Stimulated activated CD8-positive, alpha-beta memory T cell treated with anti-CD3 and anti-CD28 coated beads, Interleukin-4, amount 100 ng/mL, for 4 hours (primary cell): ENCODE measurements around the gene ASF1A.

Source experiments
- DNase-seq, 2 donors: peaks; one replicate each; pipeline ENCODE4 v3.0.0-alpha.2; 2020; ENCODE audit warnings: low read depth in 2 of 2, low spot score in 1 of 2

Gene ASF1A

GRCh38 chr6:118881440-118882313 lies 12.3 kb upstream of the ASF1A start:
- no peak for DNase-seq

DNA sequence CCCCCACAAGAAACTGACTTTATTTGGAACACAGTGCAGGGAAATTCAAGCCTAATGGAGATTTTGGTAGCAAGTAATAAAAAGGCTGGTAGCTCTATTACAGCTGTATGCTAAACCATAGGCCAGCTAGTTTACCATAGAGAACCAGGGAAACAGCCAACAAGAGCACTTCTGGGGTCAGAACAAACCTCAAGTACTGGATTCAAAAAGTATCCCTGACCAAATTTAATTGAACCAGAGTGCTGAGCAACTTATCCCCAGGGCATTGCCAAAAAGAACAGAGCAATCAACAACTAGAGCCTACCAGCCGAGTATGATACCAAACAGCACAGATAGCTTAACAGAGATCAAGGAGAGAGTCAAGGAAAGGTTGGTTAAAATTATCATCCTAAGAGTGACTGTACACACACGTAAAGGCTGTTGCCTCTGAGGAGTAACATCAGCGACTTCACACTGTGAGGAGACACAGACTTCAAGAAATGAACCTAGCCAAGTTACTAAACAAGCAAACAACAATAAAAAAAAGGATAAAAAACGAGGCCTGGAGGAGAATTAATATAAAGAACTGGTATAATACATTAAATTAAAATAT lies 11.5 kb upstream of the ASF1A start:
- no peak for DNase-seq

DNA sequence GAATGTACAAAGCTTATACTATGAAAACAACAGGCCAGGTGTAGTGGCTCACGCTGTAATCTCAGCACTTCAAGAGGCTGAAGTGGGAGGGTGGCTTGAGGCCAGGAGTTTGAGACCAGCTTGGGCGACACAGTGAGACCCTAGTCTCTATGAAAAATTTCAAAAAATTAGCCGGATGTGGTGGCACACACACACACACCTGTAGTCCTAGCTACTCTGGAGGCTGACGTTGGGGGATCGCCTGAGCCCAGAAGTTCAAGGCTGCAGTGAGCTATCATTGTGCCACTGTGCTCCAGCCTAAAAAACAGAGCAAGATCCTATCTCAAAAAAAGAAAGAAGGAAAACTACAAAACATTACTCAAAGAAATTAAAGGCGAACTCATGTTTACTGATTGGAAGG lies 7.3 kb upstream of the ASF1A start:
- DNase-seq: no peak

DNA sequence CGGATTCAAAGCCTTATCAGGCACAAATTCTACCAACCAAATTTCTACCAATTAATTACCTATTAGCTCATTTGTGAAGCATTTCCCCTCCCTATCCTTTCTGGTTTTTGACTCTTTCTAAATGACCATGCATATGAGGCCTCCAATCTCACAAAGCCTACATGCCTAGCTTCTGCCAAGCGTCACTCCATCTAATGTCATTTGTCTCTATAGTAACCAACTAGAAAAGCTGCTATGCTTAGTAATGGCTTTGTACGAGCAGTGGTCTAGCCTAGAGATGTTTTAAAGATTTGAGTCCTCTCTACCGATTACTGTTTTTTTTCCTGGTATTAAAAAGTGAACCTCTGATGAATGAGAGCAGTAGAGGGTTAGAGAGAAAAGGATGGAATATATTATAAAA lies 4.8 kb upstream of the ASF1A start:
- no peak for DNase-seq

DNA sequence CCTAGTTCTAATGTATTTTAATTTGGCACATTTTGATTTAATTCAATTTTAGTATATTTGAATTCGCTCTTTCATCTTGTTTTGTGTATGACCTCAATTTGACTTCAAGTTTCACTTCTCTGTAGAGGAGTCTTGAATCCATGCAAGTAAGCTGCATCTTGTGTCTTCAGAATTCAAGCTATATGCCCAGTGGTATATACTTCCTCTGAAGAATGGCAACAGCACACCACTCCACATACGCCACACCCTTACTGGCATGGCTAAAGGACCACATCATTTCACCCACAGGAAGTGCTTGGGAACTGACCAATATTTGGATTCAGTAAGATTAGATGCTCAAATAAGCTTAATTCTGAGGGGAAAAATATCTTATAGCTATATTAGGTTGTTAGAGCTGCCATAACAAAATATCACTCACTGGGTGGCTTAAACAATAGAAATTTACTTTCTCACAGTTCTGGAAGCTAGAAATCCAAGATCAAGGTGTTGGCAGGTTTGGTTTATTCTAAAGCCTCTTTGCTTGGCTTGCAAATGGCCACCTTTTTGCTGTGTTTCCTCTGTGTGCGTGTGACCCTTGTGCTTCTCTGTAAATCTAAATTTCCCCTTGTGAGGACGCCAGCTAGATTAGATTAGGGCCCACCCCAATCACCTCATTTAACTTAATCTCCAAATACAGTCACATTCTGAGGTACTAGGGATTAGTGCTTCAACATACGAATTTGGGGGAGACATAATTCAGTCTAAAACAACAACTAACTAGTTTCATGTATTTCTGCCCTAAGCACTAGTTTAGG lies 2.8 kb upstream of the ASF1A start:
- no peak for DNase-seq

- no peak for DNase-seq
Measured at GRCh38 chr6:118892355-118892991, 1.5 kb upstream of the ASF1A start.

- DNase-seq: no peak
Measured at GRCh38 chr6:118893064-118893806, 717 bp upstream of the ASF1A start.

- DNase-seq: peak; percentile 6 to 30
Measured at GRCh38 chr6:118894425-118895260, 691 bp downstream of the ASF1A start.

- DNase-seq: no peak
Measured at GRCh38 chr6:118895261-118895560, 1.3 kb downstream of the ASF1A start.

- DNase-seq: no peak
Measured at GRCh38 chr6:118895859-118896258, 1.9 kb downstream of the ASF1A start.

DNA sequence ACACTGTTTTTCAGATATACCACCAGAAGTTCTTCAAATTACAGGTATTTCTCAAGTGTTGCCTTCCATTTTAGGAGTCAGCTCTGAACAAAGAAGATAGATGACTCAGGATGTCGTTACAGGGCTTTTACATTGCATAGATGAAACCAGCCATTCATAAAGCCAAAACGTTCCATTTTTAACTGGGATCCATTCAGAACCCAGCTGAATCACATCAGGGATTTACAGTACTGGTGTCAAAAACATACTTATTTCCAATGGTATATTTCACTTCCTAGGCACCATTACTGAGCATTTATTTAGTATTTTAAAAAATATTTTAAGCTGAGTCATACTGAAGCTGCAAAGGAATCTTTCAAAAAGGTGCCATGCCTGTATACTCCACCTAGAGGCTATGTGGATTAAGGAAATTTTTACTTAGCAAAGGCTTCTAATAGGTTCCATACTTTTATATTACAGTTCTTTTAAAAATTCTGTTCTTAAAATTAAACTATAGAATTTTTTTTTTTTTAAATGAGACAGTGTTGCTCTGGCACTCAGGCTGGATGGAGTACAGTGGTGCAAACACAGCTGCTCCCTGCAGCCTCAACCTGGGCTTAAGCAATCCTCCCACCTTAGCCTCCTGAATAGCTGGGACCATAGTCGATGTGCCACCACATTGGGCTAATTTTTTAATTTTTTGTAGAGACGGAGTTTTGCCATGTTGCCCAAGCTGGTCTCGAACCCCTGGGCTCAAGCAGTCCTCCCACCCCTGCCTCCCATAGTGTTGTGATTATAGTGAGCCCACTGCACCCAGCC lies 2.6 kb downstream of the ASF1A start:
- no peak for DNase-seq

DNA sequence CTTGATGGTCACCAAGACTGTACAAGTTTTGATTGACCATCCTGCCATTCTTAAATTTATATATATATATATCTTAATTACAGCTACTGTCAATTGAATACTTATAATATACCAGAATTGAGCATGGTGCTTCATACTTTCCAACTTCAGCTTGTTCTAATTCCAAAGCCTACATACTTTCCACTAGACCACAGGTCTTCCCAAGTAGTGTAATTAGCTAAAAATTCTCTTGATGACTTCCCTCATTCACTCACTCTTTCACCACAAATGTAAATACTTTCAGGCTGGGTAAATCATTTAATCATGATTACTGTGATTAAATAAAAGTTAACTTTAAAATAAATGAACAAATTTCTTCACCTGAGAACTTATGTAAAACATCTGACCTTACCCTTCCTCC lies 3.4 kb downstream of the ASF1A start:
- no peak for DNase-seq

DNA sequence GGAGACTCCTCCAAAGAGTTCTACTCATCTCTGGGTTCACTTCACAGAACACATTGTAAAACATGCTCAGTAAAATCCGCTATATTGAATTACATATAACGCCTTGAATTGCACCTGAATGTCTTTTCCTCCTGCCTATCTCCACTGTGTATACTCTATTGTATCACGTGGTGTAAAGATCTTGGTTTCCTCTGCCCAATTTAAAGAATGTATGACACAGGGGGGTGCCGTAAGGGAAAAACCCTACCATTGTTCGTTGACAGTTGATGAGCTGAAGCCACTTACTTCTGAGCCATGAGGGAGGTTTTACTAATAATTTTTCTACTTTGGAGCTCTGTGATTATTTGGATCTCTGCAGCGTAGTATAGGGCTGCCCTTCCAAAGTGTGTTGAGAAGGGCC lies 6.0 kb downstream of the ASF1A start:
- no peak for DNase-seq

- no peak for DNase-seq
Measured at GRCh38 chr6:118902726-118903125, 8.8 kb downstream of the ASF1A start.

DNA sequence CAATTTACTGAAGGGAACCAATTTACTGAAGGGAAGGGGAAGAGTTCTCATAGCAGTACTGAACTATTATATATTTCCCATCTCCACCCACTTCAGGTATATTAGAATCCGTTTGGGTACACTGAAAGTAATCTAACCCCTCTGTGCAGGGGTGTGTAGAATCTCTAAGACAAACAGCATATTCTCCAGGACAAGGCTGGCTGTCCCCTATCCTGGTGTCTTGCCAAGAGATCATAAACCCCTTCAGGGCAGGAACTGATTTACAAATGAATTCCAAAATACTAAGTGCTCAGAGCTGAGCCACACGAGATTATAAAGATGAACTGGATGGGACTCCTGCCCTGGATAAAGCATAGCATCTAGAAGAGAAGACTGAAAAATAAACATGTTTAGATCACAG lies 9.2 kb downstream of the ASF1A start:
- no peak for DNase-seq

DNA sequence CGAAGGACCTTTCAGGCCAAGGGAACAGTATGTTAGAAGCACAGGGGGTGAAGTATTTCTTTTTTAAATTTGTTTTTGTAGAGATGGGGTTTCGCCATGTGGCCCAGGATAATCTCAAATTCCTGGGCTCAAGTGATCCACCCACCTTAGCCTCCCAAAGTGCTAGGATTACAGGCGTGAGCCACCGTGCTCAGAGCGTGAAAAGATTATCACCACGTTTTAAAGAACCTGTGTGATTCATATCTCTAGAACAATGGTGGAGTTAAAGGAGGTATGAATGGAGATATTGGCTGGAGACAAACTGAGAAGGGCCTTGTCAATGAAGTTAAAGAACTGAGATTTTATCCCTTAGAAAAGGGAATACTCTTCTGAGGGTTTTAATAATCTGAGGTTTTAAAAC lies 9.7 kb downstream of the ASF1A start:
- DNase-seq: no peak

GRCh38 chr6:118905084-118905483 lies 11.1 kb downstream of the ASF1A start:
- DNase-seq: no peak

DNA sequence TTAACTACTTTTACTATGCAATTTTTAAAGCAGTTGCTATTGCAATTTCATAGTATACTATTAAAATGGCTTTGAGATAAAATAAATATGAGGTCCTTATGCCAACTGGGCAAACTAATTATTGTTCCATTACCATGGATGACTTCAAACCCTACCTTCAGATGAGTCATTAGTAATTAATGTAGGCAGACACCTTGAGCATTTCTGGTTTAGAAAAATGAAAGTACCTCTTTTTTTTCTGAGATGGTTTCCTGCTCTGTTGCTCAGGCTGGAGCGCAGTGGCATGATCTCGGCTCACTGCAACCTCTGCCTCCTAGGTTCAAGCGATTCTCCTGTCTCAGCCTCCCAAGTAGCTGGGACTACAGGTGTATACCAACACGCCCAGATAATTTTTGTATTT lies 11.9 kb downstream of the ASF1A start:
- no peak for DNase-seq

DNA sequence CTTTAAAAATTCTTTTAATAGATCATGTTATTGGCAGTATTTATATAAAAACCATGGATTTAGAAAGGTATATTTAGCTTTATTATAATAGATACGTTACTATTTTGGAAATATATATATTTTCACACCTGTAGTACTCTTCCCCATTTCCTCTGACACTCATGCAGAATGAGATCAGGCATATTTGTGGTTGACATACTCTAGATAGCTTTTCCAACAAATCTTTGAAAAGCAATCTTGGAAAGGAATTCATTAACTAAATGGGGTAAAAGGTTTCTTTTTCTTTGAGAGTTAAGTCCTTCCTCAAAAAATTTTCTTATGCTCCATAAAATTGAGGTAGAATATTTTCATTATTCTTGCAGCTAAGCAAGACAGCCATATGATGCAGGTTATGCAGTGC lies 14.5 kb downstream of the ASF1A start:
- DNase-seq: no peak
